Measurements from ENCODE around the gene ISLR.

ISLR gene

DNA sequence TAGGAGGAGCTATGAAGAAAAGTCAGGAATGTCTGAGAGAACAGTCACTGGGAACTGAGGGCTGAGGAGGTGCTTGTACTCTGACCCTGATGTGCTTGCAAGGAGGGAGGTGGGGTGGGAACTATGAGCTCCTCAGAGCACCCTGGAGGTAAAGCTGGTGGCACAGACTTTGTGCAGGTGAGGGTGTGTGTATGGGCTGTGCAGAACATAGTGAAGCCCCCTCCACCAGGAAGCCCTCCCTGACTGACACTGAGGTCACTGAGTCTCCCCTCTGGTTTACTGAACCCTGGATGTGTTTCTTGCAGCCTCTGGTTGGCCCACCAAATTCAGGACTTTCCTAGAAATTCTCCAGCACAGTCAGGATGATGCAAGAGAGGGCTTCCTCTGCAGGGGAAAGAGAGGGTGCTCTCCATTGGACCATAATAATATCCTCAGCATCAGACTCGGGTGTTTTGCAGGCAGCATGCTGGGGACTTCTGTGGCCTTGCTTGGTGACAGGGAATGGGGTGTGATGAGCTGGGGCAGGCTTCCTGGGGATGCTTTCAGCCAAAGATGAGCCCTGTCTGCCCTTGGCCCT, 1.5 kb upstream of the ISLR start:
- no peak for DNase-seq (ENCODE audit: low spot score)

DNA sequence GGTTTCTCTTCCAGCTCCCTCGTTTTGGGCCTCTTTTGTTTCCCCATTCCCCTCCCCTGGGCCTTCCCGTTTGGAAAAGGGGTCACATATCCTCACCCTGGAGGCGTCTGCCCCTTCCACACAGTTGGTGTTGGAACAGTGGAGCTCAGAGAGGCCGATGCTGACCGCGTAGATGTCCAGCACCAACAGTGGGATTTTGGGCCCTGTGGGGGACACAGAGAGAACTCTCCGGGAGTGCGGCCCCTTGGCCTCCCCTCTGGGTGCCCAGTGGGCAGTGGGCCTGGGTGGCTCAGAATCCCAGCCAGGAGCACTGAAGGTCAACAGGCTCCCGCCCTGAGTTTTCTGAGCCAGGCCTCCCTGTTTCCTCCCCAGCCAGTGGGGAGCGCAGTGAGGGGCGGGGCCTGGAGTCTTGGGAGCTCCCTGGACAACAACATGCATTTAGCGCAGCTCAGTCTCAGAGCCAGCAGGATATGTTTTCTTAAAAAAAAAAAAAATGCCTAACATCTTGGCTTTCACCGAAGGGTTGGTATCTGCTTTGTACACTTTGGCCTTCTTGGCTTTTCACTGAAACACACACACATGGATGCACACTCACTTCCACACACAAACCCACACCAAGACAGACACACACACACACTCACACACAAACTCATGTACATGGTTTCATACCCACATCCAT, 670 bp upstream of the ISLR start:
- DNase-seq (ENCODE audit: low spot score): no peak

DNA sequence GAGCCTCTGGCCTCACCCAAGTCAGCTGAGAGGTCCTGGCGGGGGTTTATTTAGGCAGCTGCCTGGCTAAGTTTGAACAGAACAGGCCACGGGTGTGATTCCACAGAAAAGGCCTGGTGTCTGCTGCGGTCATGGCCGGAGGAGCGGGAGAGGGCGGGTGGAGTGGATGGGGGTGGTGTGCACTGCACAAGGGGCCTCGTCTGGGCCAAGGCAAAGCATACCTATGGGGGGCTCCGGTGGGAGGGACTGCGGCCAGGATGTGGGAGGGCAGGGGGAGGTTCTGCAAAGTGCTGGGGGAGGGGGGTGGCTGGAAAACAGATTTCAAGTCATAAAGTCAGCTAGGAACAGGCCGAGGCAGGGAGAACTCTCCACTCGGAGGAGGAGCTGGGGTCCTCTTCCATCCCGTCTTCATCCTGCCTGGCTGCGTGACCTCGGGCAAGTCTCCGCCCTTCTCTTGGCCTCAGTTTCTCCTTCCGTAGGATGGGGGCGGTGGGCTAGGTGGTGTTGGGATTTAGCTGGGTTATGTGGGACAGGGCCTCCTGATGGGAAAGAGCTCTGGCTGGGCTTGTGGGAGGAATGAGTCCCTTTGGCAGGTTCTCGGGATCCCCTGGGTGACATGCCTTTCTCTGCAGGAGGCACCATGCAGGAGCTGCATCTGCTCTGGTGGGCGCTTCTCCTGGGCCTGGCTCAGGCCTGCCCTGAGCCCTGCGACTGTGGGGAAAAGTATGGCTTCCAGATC, 878 bp downstream of the ISLR start:
- no peak for DNase-seq (ENCODE audit: low spot score)

DNA sequence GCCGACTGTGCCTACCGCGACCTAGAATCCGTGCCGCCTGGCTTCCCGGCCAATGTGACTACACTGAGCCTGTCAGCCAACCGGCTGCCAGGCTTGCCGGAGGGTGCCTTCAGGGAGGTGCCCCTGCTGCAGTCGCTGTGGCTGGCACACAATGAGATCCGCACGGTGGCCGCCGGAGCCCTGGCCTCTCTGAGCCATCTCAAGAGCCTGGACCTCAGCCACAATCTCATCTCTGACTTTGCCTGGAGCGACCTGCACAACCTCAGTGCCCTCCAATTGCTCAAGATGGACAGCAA, 1.4 kb downstream of the ISLR start:
- DNase-seq (ENCODE audit: low spot score): no peak

DNA sequence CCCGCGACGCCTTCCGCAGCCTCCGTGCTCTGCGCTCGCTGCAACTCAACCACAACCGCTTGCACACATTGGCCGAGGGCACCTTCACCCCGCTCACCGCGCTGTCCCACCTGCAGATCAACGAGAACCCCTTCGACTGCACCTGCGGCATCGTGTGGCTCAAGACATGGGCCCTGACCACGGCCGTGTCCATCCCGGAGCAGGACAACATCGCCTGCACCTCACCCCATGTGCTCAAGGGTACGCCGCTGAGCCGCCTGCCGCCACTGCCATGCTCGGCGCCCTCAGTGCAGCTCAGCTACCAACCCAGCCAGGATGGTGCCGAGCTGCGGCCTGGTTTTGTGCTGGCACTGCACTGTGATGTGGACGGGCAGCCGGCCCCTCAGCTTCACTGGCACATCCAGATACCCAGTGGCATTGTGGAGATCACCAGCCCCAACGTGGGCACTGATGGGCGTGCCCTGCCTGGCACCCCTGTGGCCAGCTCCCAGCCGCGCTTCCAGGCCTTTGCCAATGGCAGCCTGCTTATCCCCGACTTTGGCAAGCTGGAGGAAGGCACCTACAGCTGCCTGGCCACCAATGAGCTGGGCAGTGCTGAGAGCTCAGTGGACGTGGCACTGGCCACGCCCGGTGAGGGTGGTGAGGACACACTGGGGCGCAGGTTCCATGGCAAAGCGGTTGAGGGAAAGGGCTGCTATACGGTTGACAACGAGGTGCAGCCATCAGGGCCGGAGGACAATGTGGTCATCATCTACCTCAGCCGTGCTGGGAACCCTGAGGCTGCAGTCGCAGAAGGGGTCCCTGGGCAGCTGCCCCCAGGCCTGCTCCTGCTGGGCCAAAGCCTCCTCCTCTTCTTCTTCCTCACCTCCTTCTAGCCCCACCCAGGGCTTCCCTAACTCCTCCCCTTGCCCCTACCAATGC, 2.0 kb downstream of the ISLR start:
- DNase-seq (ENCODE audit: low spot score): no peak

DNA sequence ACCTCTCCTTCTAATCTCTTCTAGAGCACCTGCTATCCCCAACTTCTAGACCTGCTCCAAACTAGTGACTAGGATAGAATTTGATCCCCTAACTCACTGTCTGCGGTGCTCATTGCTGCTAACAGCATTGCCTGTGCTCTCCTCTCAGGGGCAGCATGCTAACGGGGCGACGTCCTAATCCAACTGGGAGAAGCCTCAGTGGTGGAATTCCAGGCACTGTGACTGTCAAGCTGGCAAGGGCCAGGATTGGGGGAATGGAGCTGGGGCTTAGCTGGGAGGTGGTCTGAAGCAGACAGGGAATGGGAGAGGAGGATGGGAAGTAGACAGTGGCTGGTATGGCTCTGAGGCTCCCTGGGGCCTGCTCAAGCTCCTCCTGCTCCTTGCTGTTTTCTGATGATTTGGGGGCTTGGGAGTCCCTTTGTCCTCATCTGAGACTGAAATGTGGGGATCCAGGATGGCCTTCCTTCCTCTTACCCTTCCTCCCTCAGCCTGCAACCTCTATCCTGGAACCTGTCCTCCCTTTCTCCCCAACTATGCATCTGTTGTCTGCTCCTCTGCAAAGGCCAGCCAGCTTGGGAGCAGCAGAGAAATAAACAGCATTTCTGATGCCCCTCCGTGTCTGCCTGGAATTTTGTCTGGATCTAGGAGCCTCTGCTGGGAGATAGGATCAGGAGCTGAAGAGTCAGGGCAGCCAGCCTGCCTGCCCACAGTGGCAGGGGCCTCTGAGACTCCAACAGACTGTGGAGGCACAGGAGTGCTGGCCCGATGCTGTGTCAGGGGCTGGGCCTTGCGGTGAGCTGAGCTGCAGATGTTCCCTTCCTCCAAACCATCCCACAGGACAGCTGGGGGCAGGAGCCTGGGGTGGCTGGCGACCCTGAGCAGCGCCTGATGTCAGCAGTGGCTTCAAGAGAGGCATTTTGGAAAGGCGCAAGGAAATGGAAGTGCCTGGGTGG, 3.0 kb downstream of the ISLR start:
- no peak for DNase-seq (ENCODE audit: low spot score)

DNA sequence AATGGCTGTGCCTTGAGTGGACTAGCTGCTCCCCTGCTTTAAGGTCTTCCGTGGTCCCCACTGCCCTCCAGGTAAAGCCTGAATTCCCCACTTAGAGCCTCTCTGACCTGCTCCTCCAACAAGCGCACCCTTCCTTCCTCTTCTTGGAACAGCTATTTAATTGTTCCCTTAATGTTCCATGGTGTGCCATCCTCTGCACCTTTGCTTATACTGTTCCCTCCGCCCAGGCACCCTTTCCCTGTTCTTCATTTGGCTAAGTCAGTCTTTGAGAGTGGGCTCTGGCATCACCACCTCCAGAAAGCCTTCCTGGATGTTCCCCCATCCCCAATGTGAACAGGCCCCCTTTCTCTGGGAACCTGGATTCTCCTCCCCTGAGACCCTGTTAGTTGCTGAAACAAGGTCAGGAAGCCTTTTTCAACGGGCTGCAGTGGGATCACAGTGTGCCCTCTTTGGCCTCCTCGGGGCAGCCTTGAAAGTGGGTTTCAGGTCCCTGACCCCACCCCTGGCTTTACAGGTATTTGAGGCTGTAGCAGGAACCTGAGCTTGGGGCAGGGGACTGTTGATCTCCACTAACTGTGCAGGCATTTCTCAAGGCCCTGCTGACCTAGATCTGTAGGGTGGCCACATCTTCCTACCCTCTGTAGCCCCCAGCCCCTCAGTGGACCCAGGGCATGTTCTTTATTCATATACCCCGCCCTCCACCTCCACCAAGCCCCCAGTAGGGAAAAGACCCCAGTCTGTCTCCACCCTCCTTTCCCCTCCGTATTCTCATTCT, 5.0 kb downstream of the ISLR start:
- DNase-seq (ENCODE audit: low spot score): no peak

DNA sequence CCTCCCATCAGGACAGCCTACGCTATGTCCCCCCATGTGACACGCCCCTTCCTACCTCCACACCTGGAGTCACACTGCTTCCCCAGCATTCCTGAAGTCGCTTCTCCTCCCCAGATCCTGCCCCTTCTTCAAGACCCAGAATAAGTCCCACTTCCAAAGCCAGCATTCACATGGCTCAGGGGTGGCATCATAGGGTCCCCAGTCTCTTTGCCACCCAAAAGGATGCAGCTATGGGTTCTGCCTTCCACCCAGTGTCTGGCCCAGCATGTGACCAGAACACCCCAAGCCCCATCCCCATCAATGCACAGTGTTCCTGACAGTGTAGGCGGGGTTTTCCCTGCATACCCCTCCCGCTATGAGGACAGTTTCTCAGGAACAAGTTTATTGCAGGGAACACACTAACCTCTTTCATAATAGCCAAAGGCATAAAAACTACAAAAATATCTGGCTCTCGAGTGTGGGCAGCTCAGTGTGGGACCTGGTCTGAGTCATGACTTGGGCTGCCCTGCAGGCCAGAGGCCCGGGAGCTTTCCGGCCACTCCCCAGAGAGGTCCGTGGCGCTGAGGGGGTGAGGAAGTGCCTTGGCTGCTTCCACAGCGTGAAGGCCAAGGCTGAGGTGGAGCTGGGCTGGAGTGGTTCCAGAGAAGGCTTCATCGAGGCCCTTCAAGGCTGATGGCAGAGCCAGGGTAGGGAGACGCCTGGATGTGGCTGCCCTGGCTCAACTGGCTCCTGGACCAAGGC, 5.8 kb downstream of the ISLR start:
- no peak for DNase-seq (ENCODE audit: low spot score)

DNA sequence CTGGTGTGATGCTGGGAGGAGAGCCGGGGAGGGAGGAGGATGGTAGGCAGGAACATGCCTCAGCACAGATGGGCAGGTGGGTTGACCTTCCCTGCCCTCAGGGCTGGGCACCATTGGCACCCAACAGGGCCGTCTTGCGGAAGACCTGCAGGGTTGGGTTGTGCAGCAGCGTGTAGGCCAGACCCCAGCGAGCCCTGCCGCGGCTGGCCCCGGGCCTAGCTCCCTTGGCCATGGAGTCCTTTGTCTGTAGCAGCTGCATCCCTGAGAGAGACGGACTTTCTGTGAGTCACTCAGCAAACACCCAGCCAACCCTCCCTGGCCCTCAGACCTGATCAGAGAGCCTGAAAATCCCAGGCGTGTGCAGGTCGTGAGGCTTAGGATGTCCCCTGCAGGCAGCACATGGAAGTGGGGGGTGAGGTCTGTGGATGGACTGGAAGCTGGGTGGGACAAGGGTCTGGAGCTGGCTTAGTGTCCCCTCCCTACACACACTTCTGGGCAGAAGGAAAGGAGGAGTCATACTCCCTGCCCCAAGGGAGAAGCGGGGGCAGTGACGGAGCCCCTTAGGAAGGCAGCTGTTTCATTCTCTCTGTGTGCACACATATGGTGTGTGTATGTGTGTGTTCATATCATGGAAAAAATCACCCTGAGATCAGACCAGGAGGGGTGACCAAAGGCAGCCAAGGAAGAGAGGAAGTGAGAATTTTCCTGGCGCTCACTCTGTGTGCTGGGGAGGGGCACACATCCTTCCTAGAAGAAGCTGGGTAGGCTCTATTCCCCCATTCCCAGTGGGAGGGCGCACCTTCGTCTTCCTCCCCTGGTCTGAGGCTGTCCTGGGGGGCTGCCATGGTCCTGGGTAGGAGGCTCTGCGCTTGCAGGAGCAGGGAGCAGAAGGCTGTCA, 6.7 kb downstream of the ISLR start:
- no peak for DNase-seq (ENCODE audit: low spot score)

DNA sequence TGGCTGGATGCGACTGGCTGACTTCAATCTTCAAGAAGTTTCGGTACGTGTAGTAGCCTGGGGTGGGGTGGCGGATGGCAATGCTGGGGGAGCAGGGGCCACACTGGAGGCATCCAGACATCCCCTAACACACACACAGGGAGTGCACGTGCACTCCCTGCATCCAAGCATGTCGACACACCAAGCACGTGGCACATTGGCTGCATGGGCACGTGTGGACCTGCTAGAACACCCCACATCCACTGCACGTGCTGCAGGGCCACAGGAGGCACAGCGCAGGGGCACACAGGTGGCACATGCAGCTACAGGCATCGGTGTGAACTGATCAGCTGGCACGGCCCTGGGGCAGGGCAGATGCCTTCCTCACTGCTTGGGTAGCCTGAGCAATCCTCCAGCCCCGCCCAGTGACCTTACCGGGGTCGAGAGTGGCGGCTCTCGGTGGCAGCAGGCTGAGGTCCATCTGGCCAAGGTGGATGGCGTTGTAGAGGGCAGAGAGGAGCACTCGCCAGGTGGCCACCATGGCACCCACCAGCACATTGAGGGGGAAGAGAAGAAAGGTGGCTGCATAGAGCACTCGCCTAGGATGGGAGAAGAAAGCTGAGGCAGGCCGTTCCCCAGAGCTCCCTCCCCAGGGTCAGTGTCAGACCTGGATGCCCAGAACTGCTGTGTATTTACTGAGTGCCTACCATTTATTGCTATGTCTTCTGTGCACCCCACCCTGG, 7.5 kb downstream of the ISLR start:
- no peak for DNase-seq (ENCODE audit: low spot score)

DNA sequence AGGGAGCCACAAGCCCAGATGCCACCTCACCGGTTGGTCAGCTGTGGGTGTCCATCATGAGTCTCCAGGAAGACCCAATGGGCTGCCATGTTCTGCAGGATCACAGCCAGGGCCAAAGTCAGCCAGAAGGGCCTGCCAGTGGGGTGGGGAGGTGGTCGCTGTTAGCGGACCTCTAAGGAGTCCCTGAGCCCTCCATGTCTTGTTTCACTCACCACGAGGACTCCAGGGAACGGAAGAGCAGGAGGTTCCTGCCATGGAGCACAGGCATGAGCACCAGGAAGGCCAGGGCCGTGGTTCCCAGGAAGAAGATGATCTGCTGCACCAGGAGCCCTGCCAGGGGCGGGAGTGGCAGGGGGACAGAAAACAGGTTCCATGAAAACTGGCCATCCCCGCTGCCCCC, 8.6 kb downstream of the ISLR start:
- DNase-seq (ENCODE audit: low spot score): no peak

DNA sequence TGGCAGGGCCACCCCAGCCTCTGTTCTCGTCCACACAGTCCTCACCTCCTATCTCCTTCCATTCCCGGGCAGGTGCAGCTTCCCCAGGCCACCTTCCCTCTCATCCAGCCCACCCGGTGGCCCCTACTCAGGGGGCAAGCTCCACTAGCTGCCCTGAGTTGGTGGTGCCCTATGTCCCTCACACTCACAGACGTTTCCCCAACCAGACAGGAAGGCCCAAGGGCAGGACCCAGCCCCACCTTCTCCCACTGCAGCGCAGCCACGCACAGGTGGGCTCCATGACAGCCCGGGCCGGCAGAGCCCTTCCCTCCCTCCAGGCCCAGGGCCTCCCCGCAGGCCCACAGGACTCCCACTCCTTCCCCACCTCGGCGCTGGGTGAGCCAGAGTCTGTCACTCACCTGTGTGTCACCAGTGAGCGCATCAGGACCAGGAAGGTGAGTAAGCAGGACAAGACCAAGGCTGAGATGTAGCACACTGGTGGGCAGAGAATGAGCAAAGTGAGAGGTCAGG, 11.1 kb downstream of the ISLR start:
- no peak for DNase-seq (ENCODE audit: low spot score)

DNA sequence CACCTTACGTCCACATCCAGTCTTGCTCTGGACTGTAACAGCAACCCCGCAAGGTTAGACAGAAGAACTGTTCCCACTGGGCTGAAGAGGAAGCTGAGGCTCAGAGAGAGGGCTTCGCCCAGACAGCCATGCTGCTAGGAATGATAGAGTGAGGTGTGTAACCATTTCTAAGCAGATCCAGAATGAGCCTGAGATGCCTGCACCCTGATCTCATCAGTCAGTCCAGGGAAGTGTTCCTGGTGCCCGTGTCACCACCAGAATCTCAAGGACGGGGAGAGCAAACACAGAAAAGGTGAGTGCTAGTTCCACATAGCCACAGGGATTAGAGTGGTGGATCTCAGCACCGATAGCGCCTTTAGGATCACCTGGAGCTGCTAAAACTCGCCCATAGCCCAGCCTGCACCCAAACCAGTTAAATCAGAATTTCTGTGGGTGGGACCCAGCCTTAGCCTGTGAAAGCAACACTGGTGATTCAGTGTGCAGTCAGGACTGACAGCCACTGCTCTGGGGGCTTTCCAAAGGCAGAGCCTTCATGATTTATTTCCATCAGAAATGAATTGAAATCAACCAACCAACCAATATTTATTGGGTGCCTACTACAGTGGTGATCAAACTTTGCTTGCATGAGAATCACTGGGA, 12.3 kb downstream of the ISLR start:
- DNase-seq (ENCODE audit: low spot score): no peak

DNA sequence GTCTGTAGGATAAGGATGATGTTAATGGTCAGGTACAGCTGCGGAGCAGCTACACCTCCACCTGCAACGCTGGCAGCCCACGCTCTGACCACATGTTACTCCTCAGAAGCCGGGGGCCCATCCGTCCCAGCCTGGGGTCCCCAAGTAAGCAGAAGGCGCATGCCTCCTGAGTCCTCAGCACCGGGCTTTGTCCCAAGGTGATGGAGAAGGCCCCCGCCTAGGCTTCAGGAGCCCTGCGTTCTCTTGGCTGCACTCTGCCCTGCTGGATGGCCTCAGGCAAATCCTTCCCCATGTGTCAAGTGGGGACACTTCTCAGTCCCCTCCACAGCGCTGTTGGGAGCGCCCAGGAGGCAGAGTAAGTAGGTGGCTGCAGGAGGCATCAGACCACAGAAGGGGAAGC, 14.7 kb downstream of the ISLR start:
- DNase-seq (ENCODE audit: low spot score): no peak

DNA sequence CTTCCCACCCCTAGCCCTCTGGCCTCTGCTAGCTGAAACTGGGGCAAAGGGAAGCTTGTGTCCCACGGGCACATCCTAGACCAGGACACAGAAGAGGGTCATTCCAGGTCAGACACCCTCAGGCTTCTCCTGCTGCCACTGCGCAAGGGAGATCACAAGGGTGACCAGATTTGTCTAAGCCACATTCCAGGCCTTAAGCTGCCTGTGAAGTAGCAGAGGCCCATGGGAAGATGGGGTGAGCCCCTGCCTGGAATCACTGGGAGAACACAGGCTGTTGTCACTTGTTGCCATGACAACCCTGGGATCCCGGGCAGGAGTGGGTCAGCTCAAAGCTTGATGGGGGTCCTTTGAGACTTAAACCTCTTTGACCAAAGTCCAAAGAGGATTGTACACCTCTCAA, 18.3 kb downstream of the ISLR start:
- DNase-seq (ENCODE audit: low spot score): no peak

DNA sequence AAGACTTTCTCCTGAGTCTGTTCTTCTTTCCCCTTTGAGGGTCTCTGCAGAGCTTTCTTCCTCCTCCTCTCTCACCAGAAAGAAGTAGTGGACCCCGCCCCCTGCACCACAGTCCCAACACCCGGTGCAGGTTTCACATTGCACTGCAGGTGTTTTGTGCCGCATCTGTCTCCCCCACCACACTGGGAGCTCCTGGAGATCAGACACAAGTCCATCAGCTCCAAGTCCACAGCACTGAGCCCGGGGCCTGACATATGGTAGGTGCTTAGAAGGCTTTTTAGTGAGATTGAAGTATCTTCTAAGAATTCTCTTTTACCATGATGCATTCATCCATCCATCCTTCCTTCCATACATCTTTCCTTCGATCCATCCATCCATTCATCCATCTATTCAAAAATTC, 19.2 kb downstream of the ISLR start:
- no peak for DNase-seq (ENCODE audit: low spot score)

DNA sequence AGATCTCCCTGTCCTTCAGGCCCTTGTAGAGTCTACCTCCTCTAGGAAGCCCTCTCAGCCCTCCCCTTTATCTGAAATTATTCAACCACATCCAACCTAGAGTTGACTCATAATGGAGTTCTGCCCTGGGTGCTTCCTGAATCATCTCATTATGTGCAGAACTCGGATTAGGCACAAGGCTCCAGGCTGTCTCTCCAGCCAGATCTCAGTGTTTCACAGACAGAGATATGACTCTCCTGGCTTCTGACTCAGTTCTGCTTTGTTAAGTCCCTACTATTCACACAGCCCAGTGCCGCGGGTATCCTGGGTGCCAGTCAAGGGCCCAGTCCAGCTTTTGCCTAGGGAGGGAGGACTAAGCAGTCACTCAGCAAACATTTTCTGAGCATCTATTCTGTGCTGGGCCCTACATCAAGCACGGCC, 19.8 kb downstream of the ISLR start:
- DNase-seq (ENCODE audit: low spot score): no peak

DNA sequence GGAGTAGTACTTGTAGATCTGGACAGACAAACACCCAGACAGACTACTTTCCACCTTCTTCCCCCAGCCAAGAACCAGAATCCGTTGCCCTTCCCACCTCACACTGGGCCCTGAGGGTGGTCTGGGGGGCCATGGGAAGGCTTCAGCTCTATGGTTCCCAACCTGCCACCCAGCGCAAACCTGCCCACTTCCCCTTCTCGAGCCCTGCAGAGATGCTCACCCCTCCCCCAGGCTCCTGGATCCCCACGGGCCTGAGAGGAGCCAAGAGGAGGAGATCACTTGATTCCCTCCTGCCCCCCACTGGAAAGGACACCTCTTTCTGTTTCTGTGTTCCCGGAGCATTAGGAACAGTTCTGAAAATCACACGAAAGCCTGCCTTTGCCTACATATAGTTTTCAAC, 20.4 kb downstream of the ISLR start:
- DNase-seq (ENCODE audit: low spot score): no peak

Measured in CD4-positive, alpha-beta T cell treated with Interleukin-2 at 100 ng/mL for 4 hours (primary cell).